Activated CD8-positive, alpha-beta memory T cell treated with anti-CD3 and anti-CD28 coated beads, Interleukin-2, amount 50 U/mL, for 1 hour (primary cell): ENCODE measurements around the gene FAM107B.

Experiments
- DNase-seq: peaks from one replicate; pipeline ENCODE4 v3.0.0-alpha.2; 2020; ENCODE audit errors: extremely low read depth

The FAM107B gene

DNA sequence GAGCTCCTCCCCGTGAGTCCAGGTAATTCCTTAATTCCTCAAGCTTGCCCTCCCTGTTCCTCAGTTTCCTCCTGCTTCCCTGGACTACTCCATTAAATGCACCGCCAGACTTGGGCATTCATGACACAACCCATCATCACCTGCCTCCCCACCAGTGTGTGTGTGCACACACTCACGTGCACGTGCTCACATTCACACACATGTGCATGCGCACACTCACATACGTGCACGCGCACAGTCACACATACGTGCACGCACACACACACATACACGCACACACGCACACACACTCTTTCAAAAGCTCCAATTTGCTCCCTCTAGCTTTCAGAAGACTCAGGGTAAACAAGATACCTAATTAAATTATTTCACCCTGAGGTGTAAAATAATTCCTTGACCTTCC is 216.7 kb downstream of the FAM107B start:
- DNase-seq, result no peak

DNA sequence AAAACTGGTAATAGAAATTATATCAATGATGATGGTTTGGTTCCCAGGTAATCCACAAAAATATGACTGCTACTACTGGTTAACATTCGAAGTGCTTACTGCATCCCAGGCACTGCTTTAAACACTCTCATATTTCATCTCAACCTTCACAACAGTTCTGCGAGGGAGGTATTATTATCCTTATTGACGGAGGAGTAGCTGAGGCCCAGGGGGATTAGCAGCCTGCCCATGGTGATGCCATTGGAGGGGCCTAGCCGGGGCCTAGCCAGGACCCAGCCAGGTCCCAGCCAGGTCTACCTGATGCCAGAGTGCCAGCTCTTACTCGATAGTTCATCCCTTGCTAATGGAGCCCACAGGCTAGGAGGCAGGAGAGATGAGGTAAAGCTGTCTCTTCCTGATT is 217.1 kb downstream of the FAM107B start:
- no peak for DNase-seq

- no peak for DNase-seq
Observed at GRCh38 chr10:14556285-14556956, 218.3 kb downstream of the FAM107B start.

- DNase-seq, result no peak
Observed at GRCh38 chr10:14555807-14556206, 218.9 kb downstream of the FAM107B start.

DNA sequence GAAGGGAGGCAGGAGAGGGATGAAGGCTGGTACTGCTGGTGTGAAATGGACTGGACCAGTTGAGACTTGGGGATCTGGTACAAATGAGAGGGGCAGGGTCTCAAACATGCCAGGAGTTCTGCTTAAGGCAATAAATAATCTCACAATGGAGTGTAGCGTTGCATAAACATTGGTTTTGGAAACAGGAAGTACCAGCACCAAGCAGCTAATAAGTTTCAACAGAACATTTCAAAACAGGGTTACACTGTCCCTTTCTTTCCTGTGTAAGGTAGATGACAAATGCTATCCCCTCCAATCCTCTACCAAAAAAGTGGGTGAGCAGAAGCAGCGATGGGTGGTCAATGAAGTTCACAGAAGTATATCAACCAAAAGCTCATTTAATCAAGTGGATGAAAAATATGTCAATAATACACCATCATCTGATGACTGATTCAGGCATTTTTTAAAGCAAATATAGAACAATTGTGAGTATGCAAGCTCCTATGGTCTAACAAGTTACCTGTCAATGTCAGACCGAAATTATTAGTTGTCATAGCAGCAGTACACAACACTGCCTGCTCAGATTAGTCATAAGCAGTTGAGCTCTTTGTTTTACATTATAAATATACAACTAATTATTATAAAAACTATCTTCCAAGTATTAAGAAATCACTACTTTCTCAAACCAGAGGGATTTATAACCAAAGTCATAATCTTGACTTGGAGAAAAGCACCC is 220.0 kb downstream of the FAM107B start:
- no peak for DNase-seq

GRCh38 chr10:14554091-14554490 is 220.6 kb downstream of the FAM107B start:
- DNase-seq, result no peak

DNA sequence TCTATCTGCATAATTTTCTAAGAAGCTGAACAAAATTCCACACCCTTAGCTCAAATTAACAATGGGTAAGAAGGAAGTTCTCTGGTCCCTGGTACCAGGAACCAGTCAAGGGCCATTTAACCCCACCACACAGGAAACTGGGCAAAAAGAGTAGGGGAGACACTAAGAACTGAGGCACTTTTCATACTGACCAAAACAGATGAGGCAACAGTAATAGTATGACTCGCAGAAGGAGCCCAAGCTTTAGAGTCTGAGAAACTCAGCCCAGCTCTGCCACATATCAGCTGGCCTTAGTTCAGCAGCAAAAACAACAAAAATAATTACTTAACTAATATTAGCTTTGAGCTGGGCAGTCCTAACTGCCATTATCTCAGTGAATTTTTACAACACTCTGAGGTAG is 221.2 kb downstream of the FAM107B start:
- no peak for DNase-seq

- DNase-seq, result no peak
Observed at GRCh38 chr10:14552015-14552414, 222.7 kb downstream of the FAM107B start.

DNA sequence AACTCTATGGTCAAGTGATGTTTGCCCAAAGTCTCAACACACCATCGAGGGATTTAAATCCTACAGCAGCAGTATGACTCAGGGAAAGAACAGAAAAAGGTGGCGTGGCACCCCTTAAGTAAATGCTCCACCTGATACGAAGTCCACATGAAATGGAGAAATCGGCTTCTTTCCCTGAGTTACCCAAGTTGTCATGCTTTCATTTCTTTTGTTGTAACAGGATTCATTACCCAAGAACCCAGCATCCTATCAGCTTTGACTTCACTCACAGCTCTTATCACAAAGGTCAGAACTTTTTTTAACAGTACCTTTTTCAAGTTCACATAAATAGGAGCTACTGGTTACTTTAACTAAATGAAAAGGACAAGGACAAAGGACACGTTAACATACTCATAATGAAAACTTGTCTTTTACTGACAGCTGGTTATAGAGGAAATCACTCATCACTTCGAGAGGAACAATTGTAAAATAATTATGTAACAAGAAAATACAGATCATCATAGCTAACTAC is 224.2 kb downstream of the FAM107B start:
- no peak for DNase-seq

DNA sequence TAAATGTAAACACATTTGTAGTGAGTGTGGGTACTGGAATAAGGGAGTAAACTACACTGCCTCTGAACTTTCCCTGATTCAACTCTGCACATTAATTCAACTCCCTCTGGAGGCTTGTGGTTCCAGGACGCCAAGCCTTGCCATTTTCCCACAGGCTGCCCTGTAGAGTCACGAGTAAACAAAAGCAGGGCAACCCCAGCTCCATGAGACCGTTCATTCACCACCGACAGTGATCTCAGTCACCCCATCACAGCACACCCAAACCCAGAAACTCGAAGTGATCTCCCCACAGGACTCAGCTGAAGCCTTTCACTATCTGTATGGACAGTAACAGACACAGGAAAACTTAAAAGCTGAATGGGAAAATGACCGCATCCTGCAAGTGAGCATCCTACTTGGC is 225.2 kb downstream of the FAM107B start:
- DNase-seq, result no peak

- DNase-seq, result no peak
Observed at GRCh38 chr10:14548970-14549369, 225.7 kb downstream of the FAM107B start.

DNA sequence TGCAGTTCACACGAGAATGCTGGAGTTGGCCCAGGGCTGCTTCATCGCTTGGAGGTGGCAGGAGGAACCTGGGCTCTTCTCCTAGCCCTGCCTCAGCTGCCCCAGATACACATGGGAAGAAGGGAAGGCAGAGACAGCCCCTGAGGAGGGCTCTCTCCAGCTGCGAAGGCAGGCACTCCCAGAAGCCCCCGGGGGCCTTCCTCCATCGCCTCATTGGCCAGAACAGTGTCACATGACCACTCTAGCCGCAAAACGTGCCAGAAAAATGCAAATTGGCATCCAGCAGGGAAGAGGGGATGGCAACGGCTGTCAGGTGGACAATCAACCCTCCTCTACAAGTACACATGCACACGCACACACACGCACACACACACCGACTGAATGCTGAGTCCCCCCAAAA is 226.2 kb downstream of the FAM107B start:
- no peak for DNase-seq

GRCh38 chr10:14547816-14548215 is 226.9 kb downstream of the FAM107B start:
- no peak for DNase-seq

GRCh38 chr10:14545827-14546226 is 228.9 kb downstream of the FAM107B start:
- DNase-seq, result no peak

DNA sequence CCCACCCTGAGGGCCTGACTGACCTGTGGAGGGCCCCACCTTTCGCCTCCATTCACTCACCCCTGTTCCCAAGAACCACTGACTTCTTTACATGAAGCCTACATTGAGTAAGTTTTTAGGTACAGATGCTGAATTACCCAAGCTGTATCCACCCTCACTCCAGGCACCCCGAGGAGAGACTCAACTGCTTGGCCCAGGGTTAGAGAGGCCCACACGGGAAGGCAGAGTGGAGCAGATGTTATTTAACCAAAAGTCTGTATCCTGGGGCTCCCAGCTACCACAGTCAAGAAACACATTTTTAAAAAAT is 230.8 kb downstream of the FAM107B start:
- DNase-seq, result no peak

DNA sequence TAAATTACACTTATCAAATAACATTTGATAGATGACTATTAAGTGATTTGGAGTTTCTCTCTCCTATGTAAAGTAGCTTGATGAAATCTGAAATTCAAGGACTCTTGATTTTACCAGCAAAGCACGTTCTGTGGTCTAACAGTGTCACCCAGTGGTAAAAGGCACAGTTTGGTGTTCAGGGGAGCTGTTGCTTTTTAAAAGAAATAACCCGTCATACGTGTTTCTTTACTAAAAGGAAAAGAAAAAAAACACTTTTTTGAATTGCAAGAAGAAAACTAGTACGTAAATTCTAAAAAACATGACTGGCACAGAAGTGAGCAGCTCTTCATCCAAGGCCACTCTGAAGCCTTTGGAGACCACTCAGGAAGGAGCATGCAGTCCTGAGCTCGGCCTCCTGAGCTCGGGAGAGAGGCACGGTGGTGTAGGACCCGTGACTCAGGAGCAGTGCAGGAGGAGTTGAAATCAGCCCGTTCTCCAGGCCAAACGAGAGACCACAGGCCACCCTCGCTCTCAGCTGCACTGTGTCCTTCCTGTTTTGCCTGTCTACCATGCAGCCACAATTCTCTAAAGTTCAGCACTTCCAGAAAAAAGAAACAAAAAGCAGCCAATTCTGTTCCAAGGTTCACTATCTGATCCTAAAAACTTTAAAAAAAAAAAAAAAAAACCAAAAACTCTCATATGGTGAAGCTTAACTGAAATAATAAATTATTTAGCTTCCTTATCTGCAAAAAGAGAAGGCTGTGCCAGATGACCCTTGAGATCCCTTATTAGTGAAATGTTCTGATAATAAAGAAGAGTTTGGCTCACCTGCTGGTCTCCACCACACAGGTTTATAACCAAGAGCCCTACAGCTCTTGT is 231.4 kb downstream of the FAM107B start:
- DNase-seq, result no peak

DNA sequence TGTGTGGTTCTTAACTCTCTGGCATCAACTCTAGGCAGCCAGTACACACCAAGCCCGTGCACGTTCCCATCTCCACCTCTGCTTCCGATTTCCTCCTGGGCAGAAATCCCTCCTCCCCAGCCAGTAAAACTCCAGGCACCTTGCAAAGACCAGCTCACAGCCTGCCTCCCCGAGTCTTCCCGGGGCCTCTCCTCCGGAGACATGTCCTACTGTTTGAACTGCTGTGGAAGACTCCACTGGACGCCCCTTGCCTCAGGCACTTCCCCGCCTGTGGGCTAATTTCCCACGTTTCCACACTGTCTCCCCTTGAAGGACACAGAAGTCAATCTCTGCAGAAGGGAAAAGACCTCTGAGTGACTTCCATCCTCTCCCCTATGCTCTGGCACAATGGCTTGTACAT is 233.3 kb downstream of the FAM107B start:
- DNase-seq, result no peak

DNA sequence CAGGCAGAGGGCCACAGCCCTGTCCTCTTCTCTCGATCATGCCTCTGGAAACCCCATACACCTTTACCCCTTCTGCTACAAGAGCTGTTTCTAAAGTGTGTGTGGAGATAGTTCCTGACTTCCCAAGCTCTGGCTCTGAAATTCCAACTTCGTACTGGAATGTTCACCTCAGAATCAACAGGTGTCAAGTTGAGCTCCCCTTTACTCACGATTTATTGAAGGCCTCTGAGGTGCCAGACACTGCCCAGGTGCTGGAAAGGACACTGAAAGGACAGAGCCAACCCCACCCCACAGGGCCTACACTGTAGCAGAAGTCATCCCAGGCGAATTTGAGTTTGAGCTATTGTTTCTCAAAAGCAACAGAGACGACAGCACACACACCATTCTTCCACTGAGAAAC is 234.1 kb downstream of the FAM107B start:
- DNase-seq, result no peak

GRCh38 chr10:14540062-14540461 is 234.6 kb downstream of the FAM107B start:
- no peak for DNase-seq

GRCh38 chr10:14539176-14539575 is 235.5 kb downstream of the FAM107B start:
- no peak for DNase-seq

- no peak for DNase-seq
Observed at GRCh38 chr10:14536241-14537213, 238.2 kb downstream of the FAM107B start.
